ENCODE results near the gene PPARG. TPM values are rescaled to one million over a fixed set of nuclear protein-coding genes. Genes with fewer than 3 reads are reported as not detected.

The PPARG gene
- total RNA-seq, 1 donor from 2014 or later, result 28.5 TPM

DNA sequence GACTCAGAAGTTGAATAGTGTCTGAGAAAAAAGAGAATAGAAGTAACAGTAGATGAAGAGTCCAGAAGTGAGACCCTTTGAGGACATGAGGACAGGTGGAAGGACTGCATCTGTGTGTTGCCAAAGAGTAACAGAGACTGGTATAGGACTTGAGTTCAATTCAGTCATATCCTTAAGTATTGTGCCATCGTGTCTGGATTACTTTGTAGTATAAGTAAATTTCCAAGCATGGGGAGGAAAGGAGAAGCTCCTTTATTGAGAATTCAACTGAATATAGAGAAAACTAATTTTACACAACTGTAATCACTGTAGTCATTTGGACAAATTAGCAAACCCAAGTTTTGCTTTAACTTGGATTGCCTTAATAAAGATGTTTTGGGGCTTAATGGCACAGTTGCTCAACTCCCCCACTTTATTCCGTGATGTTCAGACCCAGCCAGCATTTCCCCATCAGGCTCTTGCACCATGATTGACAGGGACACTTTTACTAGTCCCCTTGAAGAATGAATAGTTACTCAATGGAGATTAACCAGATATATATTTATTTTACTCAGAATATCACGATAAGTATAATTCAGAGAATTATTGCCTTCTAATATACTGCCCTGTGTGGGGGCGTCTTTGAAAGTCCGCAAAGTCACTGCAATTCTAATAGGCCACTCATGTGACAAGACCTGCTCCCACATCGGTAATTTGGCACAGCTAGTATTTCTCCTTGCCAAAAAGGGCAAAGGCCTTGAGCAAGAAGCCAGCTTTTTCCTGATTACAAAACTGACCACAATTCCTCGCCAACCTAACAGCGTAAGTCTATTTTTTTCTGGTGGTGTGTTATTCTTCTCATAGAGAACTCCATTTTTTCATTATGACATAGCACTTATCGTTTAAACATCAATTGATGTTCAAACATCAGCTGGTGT is 61.3 kb downstream of the PPARG start:
- Histone ChIP-seq H3K9me3 (no peaks in the 10 kb centered on the region), H3K4me1 (peaks cover 27% of the 10 kb centered on the region), H3K4me3 (no peak overlapping the region), H3K27ac (peak overlapping the region; percentile 20), H3K36me3 (no peaks in the 10 kb centered on the region), H3K27me3 (no peaks in the 10 kb centered on the region)
- intact Hi-C loops (cut with DNase I), result no loop called here
- peak in 1 of 2 donors; percentile 92 for DNase-seq (ENCODE audit: extremely low spot score in 2 of 2)
- TF ChIP-seq POLR2AphosphoS5 (IDR thresholded peaks at IDR 0.05; ENCODE audit: insufficient read depth in 1 of 2, low read depth in 1 of 2), result peak; percentile 34 to 67
- no peak for TF ChIP-seq POLR2A (IDR thresholded peaks at IDR 0.05)

GRCh38 chr3:12351145-12351544 is 62.3 kb downstream of the PPARG start:
- no peak overlapping the region for H3K4me3 ChIP-seq
- peaks cover 27% of the 10 kb centered on the region for H3K4me1 ChIP-seq
- no peak for DNase-seq (ENCODE audit: extremely low spot score in 2 of 2)
- TF ChIP-seq POLR2AphosphoS5 (IDR thresholded peaks at IDR 0.05; ENCODE audit: insufficient read depth in 1 of 2, low read depth in 1 of 2) (no peak), CTCF (IDR thresholded peaks at IDR 0.05) (no peak), POLR2A (IDR thresholded peaks at IDR 0.05) (no peak)
- no peaks in the 10 kb centered on the region for H3K27me3 ChIP-seq
- H3K36me3 ChIP-seq, result no peaks in the 10 kb centered on the region
- peak overlapping the region; percentile 20 for H3K27ac ChIP-seq
- intact Hi-C loops (cut with DNase I), result no loop called here
- no peaks in the 10 kb centered on the region for H3K9me3 ChIP-seq

- Histone ChIP-seq H3K4me3 (no peak overlapping the region), H3K27me3 (no peaks in the 10 kb centered on the region), H3K9me3 (no peaks in the 10 kb centered on the region), H3K4me1 (peaks cover 27% of the 10 kb centered on the region), H3K36me3 (no peaks in the 10 kb centered on the region), H3K27ac (no peak overlapping the region)
- TF ChIP-seq POLR2AphosphoS5 (IDR thresholded peaks at IDR 0.05; ENCODE audit: insufficient read depth in 1 of 2, low read depth in 1 of 2) (no peak), CTCF (IDR thresholded peaks at IDR 0.05) (no peak), POLR2A (IDR thresholded peaks at IDR 0.05) (no peak)
- intact Hi-C loops (cut with DNase I), result no loop called here
- DNase-seq (ENCODE audit: extremely low spot score in 2 of 2), result no peak
These were observed 63.4 kb downstream of the PPARG start for GRCh38 chr3:12352253-12352652.

DNA sequence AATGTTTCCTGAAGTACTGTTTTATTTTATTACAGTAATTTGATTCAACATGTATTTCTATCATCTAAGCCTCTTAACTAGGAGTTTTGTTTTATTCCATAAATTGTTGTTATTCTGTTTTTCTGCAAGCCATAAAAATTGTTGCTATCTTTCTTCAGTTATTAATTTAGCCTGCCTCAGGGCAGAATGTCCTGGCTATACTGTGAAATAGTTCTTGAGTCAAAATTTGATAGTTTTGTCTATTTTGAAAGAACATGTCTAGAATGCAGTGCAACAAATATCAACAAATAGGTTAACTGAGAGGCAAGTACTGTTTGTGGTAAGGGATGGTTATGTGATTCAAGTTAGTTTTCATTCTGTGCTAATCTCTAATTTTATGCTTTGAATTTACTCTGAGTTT is 63.9 kb downstream of the PPARG start:
- no peak overlapping the region for H3K27ac ChIP-seq
- no peak overlapping the region for H3K4me3 ChIP-seq
- peaks cover 27% of the 10 kb centered on the region for H3K4me1 ChIP-seq
- TF ChIP-seq POLR2A (IDR thresholded peaks at IDR 0.05) (no peak), CTCF (IDR thresholded peaks at IDR 0.05) (no peak), POLR2AphosphoS5 (IDR thresholded peaks at IDR 0.05; ENCODE audit: insufficient read depth in 1 of 2, low read depth in 1 of 2) (no peak)
- no peaks in the 10 kb centered on the region for H3K36me3 ChIP-seq
- no peaks in the 10 kb centered on the region for H3K9me3 ChIP-seq
- DNase-seq (ENCODE audit: extremely low spot score in 2 of 2), result no peak
- intact Hi-C loops (cut with DNase I), result no loop called here
- no peaks in the 10 kb centered on the region for H3K27me3 ChIP-seq

GRCh38 chr3:12353796-12354525 is 65.1 kb downstream of the PPARG start:
- intact Hi-C loops (cut with DNase I), result no loop called here
- H3K4me1 ChIP-seq, result peaks cover 27% of the 10 kb centered on the region
- no peaks in the 10 kb centered on the region for H3K36me3 ChIP-seq
- no peak overlapping the region for H3K4me3 ChIP-seq
- H3K9me3 ChIP-seq, result no peaks in the 10 kb centered on the region
- no peak overlapping the region for H3K27ac ChIP-seq
- TF ChIP-seq CTCF (IDR thresholded peaks at IDR 0.05) (no peak), POLR2AphosphoS5 (IDR thresholded peaks at IDR 0.05; ENCODE audit: insufficient read depth in 1 of 2, low read depth in 1 of 2) (no peak), POLR2A (IDR thresholded peaks at IDR 0.05) (no peak)
- H3K27me3 ChIP-seq, result no peaks in the 10 kb centered on the region
- no peak for DNase-seq (ENCODE audit: extremely low spot score in 2 of 2)

All from vagina (tissue), 2 donors.